Tibial nerve (tissue), 4 donors: ENCODE data around the gene LRRC28.

ENCODE experiments used
- CTCF ChIP-seq, 5 experiments: fragments of 200-600 bp in 3 of 5; fragments of 450-650 bp in 2 of 5; sonication (generic) in 3 of 5; IDR thresholded peaks; one replicate each; pipeline ENCODE4 v1.5.1; 2016 to 2019; ENCODE audit warnings: antibody characterized with exemption in 5 of 5, mild to moderate bottlenecking in 3 of 5, moderate library complexity in 2 of 5
- EP300 ChIP-seq, 2 donors: sonication (generic); formaldehyde crosslinking; IDR thresholded peaks; one replicate each; pipeline ENCODE4 v1.6.1; 2017; ENCODE audit warnings: antibody characterized with exemption in 2 of 2, mild to moderate bottlenecking in 1 of 2

- TF ChIP-seq CTCF (IDR thresholded peaks at IDR 0.05) (no peak), EP300 (IDR thresholded peaks at IDR 0.05) (no peak)
These were observed 139.4 kb downstream of the LRRC28 start for GRCh38 chr15:99390667-99391066.
